HTR-8/SVneo (cell line): ENCODE results near the gene CASP7.
"Not testable (repeated sequence)": the region's sequence is repeated elsewhere in the genome, so short reads cannot be mapped to it uniquely, and the experiment has no call there.

Source experiments
- DNase-seq: peaks from one replicate; pipeline ENCODE4 v3.0.0; 2011; ENCODE audit warnings: low spot score, mixed read lengths; ENCODE audit not compliant: insufficient read length
- FAIRE-seq: peaks from 2 replicates; lab custom pipeline; 2011; peaks lifted over from hg19 to GRCh38; lab: Jason Lieb, UNC

Gene CASP7

DNA sequence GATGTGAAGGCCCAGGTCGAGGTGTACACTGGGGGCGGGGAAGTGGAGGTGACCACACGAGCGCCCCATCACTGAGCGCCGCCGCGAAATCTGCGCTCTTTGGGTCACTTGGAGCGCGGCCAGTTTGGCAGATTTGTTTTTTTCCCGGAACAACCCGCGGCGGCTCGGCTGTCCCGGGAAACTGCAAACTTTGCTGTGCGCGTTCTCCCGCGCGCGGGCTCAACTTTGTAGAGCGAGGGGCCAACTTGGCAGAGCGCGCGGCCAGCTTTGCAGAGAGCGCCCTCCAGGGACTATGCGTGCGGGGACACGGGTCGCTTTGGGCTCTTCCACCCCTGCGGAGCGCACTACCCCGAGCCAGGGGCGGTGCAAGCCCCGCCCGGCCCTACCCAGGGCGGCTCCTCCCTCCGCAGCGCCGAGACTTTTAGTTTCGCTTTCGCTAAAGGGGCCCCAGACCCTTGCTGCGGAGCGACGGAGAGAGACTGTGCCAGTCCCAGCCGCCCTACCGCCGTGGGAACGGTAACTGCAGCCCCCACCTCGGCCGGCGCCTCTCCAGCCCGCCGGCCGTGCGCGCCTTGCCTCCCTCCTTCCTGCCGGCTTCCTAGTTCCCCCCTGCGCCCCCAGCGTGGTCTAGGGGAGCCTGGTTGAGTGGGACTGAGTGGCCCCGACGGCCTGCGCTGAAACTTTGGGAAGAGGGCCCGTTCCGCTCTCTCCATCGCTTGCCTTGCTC is at the start of gene CASP7:
CASP7 (plus strand) TSS at position 450 of the 727 bp plus-strand sequence. CDS start 17,582 bp downstream, outside the sequence.
- DNase-seq (peak; percentile 69), FAIRE-seq (no peak)

DNA sequence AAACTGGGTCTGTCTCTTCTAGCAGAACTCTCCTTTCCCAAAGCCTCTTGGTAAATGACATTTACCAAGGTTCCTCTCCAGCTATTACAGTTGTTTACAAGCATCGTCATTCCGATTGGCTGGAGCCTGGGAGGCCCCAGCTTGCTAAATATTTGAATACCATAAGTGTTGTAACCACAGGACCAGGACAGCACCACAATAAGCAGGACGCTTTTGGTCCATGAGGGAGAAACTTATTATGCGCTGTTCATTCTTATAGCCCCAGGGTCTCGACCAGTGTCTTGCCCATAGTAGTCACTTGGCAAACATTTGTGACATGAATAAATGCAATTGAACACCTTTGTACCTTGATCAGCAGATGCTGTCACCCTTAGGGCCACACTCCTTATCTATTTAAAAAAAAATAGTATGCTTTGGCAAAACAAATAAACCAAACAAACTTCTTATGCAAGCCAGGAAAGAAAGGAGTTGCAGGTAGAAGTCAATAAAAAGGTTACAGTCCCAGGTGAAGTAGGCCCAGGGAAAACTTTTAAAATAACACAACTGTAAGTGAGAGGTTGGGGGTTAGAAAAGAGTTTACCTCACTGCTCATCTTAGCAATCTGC is 48.7 kb upstream of the CASP7 start:
- DNase-seq (no peak), FAIRE-seq (no peak)

DNA sequence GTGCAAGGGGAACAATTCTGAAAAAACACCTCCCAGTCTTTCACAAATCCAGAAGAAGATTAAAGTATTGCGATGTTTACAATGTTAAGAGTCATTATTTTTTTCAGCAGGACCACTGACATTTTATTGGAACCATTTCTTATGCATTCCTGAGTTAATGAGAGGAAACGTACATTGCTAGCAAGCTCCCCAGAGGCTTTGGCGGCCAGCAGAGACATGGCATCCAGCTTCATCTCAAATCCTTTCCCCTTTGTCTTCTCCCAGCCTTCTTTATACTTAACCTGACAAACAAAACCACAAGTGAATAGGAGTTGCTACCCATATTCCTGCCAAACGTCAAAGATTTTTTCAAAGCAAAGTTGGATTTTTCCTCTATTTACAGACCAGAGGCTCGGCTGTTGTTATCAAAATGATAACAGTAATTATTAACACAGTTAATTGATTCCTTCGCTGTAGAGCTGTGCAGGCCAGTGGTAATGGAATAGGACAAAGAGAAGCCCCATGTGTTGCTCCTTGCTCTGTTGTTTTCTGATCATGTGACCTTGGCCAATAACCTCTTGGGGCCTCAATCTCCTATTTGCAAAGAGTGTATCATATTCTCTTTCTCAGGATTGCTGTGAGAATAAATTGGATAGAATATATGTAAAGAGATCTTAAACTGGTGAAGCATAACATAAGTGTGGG is 47.9 kb upstream of the CASP7 start:
- FAIRE-seq = no peak
- DNase-seq = no peak

DNA sequence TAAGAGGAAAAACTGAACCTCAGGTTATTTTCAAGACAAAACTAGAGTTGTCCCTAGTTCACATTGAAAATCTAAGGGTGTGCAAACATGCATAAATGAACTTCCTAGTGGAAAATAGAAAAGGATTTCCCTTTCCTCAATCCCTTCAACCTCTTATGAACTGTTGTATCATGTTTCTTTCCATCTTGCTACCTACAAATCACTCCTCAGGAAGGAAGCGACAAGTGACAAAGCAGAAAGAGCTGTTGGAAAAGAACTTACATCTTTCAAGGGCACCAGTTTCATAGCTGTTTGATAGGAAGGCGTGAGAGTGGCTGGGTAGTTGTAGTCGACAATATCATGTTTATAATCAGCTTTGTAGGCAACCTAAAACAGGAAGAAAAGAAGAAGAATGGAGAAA is 39.7 kb upstream of the CASP7 start:
- FAIRE-seq = no peak
- DNase-seq = no peak

DNA sequence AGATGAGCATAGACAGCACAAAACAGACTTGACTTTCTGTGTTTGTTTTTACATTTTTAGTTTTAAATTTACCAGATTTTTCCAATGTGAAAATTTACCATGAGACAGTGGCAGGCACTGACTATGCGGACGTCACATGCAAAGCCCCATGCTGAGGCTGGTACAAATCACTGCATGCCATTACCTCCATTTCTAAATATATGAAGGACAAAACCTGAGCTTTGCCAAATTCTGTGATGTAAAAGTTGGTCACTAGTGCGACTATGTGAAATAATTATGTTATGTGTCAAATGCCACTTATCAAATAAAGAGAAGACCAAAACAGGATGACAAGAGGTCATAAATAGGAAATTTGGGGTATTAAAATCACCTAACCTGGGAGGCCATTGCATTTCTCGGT is 38.0 kb upstream of the CASP7 start:
- DNase-seq (no peak), FAIRE-seq (no peak)

DNA sequence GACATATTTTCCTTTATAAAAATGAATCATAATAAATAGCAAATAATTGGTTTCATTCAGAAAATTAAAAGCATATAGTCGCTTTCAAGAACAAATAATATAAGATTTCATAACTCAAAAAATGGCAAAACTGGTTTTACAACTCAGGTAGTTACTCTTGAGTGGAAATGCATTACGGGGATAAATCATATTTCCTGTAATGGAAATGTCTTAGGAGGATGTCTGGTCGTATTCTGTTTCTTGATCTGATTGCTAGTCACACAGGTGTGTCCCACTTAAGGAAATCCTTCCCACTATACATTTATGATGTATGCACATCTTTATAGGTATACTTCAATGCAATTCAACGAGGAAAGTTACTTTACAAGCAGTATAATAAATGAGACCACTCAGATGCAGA is 36.5 kb upstream of the CASP7 start:
- DNase-seq (no peak), FAIRE-seq (no peak)

DNA sequence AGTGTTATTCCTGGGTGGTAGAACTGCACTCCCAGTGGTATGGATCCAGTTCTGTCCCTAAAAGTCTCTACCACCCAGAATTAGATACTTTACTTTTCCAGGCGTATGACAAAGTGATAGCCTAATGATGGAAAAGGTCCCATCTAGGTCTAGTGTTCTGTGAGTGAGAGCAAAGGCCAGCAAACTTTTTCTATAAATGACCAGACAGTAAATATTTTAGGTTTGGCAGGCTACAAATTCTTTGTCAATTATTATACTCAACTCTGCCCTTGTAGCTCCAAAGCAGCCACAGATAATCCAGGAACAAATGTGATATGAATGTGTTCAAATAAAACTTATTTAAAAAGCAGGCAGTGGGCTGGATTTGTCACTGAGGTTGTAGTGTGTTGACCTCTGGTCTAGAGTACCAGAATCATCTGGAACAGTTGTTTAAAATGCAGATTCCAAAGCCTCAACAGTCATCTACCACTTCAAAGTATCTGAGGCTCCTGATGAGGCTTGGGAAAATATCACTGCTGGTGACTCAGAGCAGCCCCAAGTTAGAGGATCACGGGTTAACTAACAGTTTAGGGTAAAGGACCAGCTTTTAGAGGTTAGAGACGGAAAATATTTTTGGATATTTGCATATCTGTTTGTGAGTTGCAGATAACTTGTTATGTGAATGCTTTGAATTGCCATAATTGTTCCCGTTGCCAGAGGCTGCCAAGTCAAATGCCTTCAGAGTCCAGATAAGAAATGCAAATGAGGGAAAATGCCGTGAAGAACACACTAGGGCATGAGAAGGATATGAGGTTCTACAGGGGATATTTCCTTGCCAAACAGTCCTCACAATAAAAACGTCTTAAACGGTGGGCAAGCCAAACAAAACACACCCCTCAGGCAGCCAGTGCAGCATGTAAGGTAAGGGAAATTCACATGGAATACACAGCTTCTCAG is 35.3 kb upstream of the CASP7 start:
- FAIRE-seq (no peak), DNase-seq (no peak)

DNA sequence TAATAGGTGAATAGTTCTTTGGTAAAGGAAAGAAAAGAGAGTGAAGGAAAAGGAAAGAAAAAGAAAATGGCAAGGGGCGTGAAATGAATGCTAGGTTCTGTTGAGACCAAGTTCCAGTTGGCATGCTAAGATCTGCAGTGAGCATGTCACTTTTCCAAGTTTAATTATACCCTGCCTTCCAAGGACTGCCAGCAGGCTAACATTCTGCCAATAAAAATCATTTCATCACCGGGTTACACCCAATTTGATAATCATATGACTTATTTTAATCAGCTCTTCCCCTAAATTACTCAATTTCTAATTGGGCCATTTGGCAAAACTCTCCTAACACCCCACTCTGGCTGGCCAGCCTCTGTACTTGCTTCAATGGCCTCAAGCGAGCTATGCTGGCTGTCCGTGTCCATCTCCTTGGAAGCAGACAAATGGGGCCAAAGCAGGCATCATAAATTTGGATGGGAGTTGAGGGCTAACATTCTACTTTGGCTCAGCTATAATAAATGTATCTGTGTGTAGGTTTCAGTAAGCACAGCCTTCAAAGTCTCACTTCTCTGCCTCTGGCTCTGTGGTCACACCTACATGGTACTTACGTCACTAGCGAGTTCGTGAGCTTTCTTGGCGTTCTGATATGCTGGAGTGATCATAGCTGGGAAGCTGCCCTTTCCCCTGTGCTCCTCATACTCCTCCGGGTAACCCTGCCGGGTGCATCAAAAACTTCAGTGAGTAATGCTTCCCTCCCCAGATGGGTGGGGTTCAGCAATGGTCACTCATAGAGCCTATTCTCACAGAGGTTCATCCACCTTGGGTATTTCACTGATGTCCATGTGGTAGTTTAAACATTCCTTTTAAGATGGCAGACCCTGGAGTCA is 33.1 kb upstream of the CASP7 start:
- FAIRE-seq (no peak), DNase-seq (no peak)

DNA sequence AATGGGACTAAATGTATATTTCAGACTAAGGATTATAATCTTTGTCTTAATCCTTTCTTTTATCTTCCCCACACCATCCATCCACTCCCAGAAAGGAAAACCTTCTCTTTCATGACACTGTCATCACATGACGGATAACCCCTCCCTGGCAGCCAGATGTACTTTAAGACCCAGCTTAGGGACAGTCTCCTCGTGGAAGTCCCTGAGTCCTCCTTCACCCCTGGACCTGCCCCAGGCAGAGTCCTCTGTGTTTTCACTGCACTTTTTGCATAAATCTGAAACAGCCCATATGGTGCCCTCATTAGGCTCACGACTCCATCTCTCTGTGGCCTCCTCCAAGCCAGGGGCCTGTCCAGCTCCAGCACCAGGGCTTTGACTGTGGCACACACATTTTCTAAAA is 31.9 kb upstream of the CASP7 start:
- DNase-seq = no peak

DNA sequence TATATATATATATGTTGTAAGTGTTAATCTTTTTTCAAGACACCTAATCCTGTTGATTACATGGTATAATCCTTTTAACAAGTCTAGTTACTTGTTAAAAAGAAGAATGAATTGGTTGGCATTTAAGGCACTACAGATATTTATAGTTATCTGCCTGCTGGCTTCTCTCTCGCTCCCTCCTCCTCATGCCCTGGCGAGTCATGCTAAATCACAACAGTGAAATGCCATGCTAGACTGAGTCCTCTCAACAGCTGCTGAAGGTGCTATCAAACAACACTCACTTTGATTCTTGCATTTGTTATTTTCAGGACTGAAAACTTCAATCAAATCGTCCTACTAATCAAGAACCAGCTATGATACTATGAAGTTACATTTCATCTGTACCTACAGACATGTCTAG is 31.2 kb upstream of the CASP7 start:
- FAIRE-seq (no peak), DNase-seq (no peak)

More for the DNA sequence above, 31.9 kb upstream of the CASP7 start:
- FAIRE-seq = no peak

DNA sequence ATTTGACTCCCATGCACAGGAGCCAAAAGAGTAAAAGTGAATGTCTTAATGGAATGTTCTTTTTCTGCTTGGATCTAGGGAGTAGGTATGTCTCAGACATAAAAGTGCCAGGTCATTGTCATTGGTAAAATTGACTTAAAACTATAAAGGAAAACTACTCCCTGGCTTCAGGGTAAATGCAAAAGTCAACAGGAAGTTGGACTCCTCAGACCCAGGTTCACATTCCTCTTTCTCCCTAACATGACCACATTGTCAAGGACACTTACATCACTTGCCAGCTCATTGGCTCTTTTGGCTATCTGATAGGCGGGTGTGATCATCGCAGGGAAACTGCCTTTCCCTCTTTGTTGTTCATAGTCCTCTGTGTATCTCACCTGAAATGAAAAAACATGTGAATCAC is 29.5 kb upstream of the CASP7 start:
- FAIRE-seq (no peak), DNase-seq (no peak)

DNA sequence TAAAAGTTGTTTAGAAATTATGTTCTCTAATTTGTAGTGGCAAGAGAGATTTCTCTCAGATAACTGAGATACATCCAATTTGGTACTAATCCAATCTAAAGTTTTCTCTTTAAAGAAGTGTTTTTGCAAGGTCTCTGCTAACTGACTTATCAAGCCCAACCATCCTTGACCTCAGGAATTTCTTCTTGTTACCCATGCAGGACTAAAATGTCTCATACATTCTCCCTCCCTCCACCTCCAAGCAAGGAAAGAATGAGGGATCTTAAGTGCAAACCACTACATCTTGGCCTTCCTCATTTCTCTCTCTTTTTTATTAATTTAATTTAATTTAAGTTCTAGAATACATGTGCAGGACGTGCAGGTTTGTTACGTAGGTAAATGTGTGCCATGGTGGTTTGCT is 28.7 kb upstream of the CASP7 start:
- DNase-seq = no peak
- no peak for FAIRE-seq

DNA sequence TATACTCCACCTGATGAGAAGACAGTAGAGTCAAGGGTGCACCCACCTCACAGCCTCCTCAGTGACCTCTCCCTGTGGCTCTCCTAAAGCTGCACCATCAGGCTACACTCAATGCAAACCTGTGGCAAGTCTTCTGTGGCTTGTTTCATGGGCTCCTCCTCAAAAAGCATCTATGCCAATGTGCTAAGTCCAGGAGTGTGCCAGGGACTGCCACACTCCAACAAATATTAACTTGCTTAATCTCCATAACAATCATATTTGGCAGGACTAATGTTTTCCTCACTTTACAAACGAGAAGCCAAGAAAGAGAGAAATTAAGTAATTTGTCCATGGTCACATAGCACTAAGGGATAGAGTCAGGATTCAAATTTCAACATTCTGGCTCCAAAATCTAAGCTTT is 27.8 kb upstream of the CASP7 start:
- FAIRE-seq (no peak), DNase-seq (no peak)

DNA sequence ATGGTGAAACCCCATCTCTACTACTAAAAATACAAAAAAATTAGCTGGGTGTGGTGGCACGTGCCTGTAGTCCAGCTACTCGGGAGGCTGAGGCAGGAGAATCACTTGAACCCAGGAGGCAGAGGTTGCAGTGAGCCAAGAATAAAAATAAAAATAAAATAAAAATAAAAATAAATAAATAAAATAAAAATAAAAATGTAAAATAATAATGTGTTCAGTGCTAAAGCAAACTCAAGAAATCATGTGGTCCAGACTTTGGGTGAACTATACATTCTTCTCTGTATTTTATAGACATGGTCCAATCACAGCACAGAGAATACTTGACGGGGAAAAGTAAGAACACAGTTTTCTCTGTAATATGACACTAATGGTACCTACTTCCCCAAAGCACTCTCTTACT is 27.3 kb upstream of the CASP7 start:
- not testable (repeated sequence) for DNase-seq, FAIRE-seq

DNA sequence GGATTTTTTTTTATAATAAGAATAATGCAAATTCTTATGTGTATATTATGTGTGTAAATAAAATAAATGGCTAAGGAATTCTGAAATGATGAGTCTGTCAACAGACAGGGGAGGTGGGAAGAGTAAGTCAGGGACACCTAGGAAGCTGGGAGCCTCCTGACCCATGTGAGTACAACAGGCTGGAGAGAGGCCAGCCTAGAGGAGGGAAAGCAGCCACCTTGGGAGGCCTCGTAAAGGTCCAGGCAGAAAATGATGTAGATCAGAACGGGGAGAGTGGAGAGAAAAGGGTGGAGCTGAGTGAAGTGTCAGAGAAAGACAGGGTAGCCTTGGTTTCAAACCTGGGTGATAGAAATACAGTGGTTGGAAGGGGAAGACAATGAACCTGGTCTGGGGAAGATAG is 22.8 kb upstream of the CASP7 start:
- no peak for FAIRE-seq
- DNase-seq = no peak

DNA sequence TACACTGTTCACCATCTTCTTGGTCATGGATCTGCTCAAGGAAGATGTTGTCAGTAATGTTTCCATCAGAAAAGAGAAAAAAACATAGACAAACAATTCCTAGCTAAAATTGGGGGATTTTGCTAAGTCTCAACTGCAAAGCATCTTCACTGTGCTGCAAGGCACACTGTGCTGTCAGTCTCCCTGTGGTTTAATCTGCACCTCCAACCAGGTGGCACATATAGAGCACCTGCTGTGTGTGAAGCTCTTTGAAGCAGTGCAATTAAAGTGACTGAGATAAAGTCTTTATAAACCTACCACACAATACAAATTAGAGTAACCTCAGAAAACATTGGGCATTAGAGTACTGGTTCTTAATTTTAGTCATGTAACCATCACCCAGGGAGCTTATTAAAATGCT is 22.2 kb upstream of the CASP7 start:
- no peak for DNase-seq
- FAIRE-seq = no peak

DNA sequence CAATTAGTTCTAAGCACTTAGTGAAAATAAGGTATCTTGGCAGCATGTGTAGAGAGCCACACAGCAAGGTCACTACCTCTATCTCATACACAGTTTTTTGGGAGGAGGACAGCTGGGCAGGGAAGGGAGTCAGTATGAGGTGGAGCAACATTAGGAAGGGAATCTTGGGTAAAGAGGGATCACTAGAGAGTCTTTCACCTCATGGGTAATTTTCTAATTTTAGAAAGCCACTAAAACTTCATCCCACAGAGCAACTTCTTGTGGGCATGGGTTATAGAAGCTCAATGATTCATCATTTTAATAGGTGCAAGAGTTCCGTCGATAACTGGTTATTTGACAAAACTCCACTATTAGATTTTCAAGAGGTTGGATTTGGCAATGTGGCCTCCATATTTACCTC is 18.4 kb upstream of the CASP7 start:
- FAIRE-seq = no peak
- DNase-seq = no peak

DNA sequence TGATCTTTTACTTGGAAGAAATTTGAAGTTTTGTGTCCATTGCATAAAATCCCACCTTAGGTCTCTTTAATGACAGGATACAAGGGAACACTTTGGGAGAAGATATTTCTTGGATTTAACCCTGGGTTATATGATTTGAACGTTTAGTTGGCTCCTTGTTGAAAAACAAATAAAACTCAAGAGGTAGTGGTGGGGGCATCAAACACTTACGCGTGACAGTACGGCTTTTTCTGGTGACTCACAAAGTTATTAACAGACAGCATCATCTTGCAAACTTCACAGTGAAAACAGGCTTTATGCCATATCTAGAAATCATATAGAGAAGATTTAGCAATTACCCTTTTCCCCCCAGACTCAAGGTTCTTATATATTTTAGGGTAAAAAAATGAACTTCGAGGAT is 16.6 kb upstream of the CASP7 start:
- DNase-seq (no peak), FAIRE-seq (no peak)

DNA sequence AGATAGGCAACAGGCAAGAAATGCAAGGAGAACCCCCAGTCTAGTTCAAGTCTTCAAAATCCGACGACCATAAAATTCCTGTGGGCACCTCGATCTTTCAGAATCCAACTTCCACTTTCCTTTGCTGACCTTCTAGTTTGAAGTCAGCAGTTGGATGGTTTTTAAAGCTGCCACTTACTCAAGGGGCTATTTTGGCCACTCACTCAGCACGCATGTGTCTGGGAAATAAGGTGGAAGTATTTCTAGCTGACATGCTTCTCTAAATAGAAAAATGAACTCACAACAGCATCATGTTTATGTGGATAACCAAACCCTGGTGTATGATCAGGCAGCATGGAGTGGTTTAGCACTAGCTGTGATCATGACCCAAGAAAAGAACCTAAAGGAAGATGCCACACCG is 15.8 kb upstream of the CASP7 start, which contains the start of gene NRAP:
NRAP (minus strand) TSS at position 134 of the 400 bp plus-strand sequence. CDS start 159 bp downstream, outside the sequence.
- DNase-seq (no peak), FAIRE-seq (no peak)
